Fibroblast of lung (primary cell): ENCODE results near the gene TDRD9. TPM values are rescaled to one million over a fixed set of nuclear protein-coding genes. Genes with fewer than 3 reads are reported as not detected.

Source experiments
- DNase-seq, 2 donors: peaks; one replicate each; pipeline versions ENCODE4 v3.0.0 to v3.0.0-alpha.2; 2010; ENCODE audit warnings: low read depth in 2 of 2
- H2AFZ ChIP-seq: 2 replicates; pipeline ENCODE4 v1.5.1; 2012; ENCODE audit warnings: low read length, control low read depth, inconsistent platforms
- H3K27ac ChIP-seq: 2 replicates; pipeline ENCODE4 v1.5.1; 2011; ENCODE audit warnings: low read length, control low read depth; ENCODE audit not compliant: insufficient read depth
- H3K27me3 ChIP-seq: 2 replicates; pipeline ENCODE4 v1.5.1; 2011; ENCODE audit warnings: mild to moderate bottlenecking, low read length; ENCODE audit not compliant: control insufficient read depth, insufficient read depth
- H3K36me3 ChIP-seq: 2 replicates; pipeline ENCODE4 v1.5.1; 2011; ENCODE audit warnings: low read length; ENCODE audit not compliant: control insufficient read depth, insufficient read depth
- H3K4me1 ChIP-seq: 2 replicates; pipeline ENCODE4 v1.5.1; 2011; ENCODE audit warnings: low read length; ENCODE audit not compliant: control insufficient read depth, insufficient read depth; ENCODE audit errors: extremely low read depth
- H3K4me2 ChIP-seq: 2 replicates; pipeline ENCODE4 v1.5.1; 2011; ENCODE audit warnings: low read length, control low read depth; ENCODE audit not compliant: insufficient read depth; ENCODE audit errors: extremely low read depth
- H3K4me3 ChIP-seq, 4 experiments: fragments of 200-600 bp in 1 of 4; sonication (generic) in 1 of 4; replicated peaks in 1 of 4; 2 replicates each; pipeline ENCODE4 v1.5.1; 2011 to 2016; ENCODE audit warnings: low read length in 4 of 4, low read depth in 3 of 4, mild to moderate bottlenecking in 3 of 4, control low read depth in 2 of 4, inconsistent platforms in 1 of 4, mixed read lengths in 1 of 4; ENCODE audit not compliant: insufficient read depth in 1 of 4; ENCODE audit errors: control extremely low read depth in 1 of 4
- H3K79me2 ChIP-seq: 2 replicates; pipeline ENCODE4 v1.5.1; 2012; ENCODE audit warnings: mild to moderate bottlenecking, low read length, inconsistent platforms; ENCODE audit not compliant: control insufficient read depth, insufficient read depth
- H3K9ac ChIP-seq: 2 replicates; pipeline ENCODE4 v1.5.1; 2011; ENCODE audit warnings: mild to moderate bottlenecking, low read length, control low read depth; ENCODE audit not compliant: insufficient read depth
- H3K9me3 ChIP-seq: 2 replicates; pipeline ENCODE4 v1.5.1; 2012; ENCODE audit warnings: low read depth, low read length; ENCODE audit not compliant: control insufficient read depth, insufficient read depth
- H4K20me1 ChIP-seq: 2 replicates; pipeline ENCODE4 v1.5.1; 2011; ENCODE audit warnings: low read length; ENCODE audit not compliant: control insufficient read depth, insufficient read depth; ENCODE audit errors: extremely low read depth
- EZH2 ChIP-seq: IDR thresholded peaks from 2 replicates; pipeline ENCODE4 v1.5.1; 2012; ENCODE audit warnings: low read length, control low read depth, mild to moderate bottlenecking; ENCODE audit errors: missing control alignments
- polyA plus RNA-seq, 2 donors: library from polyadenylated mRNA; depleted of rRNA in 1 of 2; stranded (reverse) in 1 of 2; unstranded in 1 of 2; fragments of >200 nt; gene quantifications; 2 replicates each; pipeline ENCODE4 v1.2.1, GENCODE V29; 2011 to 2012; ENCODE audit warnings: missing spikeins in 1 of 2
- total RNA-seq: library from RNA; depleted of rRNA; stranded (reverse); fragments of >200 nt; gene quantifications from 2 replicates; pipeline ENCODE4 v1.2.1, GENCODE V29; 2014
- TF ChIP-seq, protein P1 (sequence below), 2 donors: IDR thresholded peaks in 1 of 2; conservative IDR thresholded peaks in 1 of 2; 1 replicate in 1 of 2; 2 replicates in 1 of 2; pipeline ENCODE4 v1.5.1; 2011 to 2012; ENCODE audit warnings: low read length in 2 of 2, control low read depth in 1 of 2, inconsistent platforms in 1 of 2, low read depth in 1 of 2, mild to moderate bottlenecking in 1 of 2

The TDRD9 gene
- total and polyA plus RNA-seq, 2 donors (not counting 1 experiment from before 2014, with no cell fraction given): 0.28 to 0.50 TPM

DNA sequence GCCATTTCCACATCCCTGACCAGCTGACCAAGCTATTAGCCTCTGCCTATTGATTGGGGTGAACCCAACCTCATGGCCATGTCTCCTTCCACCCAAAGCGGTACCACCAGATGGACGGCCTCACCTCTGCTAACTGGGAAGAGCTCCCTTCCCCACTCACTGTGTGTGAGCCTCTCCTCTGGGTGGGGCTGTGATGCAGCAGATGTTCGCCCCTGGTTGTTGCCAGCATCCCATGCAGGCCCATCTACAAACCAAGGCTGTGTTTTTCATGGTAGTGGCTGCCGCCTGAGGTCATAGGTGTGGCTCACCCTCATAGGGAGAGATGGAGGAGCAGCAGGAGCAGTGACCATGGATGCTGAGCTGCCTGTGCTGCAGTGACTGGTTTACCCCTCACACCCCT is 61.7 kb downstream of the TDRD9 start:
- no peaks in the 10 kb centered on the region for H3K9me3 ChIP-seq
- no peak for TF ChIP-seq EZH2
- TF ChIP-seq, protein P1, sequence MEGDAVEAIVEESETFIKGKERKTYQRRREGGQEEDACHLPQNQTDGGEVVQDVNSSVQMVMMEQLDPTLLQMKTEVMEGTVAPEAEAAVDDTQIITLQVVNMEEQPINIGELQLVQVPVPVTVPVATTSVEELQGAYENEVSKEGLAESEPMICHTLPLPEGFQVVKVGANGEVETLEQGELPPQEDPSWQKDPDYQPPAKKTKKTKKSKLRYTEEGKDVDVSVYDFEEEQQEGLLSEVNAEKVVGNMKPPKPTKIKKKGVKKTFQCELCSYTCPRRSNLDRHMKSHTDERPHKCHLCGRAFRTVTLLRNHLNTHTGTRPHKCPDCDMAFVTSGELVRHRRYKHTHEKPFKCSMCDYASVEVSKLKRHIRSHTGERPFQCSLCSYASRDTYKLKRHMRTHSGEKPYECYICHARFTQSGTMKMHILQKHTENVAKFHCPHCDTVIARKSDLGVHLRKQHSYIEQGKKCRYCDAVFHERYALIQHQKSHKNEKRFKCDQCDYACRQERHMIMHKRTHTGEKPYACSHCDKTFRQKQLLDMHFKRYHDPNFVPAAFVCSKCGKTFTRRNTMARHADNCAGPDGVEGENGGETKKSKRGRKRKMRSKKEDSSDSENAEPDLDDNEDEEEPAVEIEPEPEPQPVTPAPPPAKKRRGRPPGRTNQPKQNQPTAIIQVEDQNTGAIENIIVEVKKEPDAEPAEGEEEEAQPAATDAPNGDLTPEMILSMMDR (conservative IDR thresholded peaks at IDR 0.05 in 1 of 2, IDR thresholded peaks at IDR 0.05 in 1 of 2; ENCODE audit: low read depth in 1 of 2, low read length in 2 of 2): no peak

DNA sequence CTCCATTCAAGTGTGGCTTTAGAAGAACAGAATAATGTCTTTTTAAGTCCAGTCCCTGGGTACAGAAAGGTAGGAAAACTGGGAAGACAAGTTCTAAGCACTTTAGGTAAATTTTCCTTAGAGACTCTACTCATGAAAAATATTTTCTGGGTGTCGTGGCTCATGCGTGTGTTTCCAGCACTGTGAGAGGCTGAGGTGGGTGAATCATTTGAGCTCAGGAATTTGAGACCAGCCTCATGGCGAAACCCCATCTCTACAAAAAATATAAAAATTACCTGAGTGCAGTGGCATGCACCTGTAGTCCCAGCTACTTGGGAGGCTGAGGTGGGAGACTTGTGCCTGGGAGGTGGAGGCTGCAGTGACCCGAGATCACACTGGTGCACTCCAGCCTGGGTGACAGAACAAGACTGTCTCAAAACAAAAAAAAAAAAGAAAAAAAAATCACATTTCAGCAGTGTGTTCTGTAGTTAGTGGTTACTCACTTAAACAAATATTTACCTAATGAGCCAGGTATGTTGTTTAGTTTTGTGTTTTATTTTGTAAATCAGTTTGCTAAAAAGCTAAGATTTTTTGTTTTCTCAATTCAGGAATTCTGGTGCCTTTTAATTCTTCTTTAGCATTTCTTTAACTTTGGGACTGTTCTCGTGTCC is 66.4 kb downstream of the TDRD9 start:
- Histone ChIP-seq H3K4me2 (no peak overlapping the region), H4K20me1 (no peaks in the 10 kb centered on the region), H3K9me3 (no peaks in the 10 kb centered on the region), H3K36me3 (no peaks in the 10 kb centered on the region), H3K27ac (no peak overlapping the region), H3K79me2 (no peaks in the 10 kb centered on the region), H3K27me3 (peaks cover 3% of the 10 kb centered on the region), H2AFZ (no peak overlapping the region), H3K9ac (no peak overlapping the region), H3K4me1 (no peaks in the 10 kb centered on the region), H3K4me3 (no peak overlapping the region)
- TF ChIP-seq, protein P1 (conservative IDR thresholded peaks at IDR 0.05 in 1 of 2, IDR thresholded peaks at IDR 0.05 in 1 of 2; ENCODE audit: low read depth in 1 of 2, low read length in 2 of 2): no peak
- TF ChIP-seq EZH2: no peak
- peak in 1 of 2 donors; percentile 10 for DNase-seq

More for the DNA sequence above, 61.7 kb downstream of the TDRD9 start:
- H3K79me2 ChIP-seq: no peaks in the 10 kb centered on the region
- no peaks in the 10 kb centered on the region for H3K4me1 ChIP-seq
- peaks cover 3% of the 10 kb centered on the region for H3K27me3 ChIP-seq
- H3K27ac ChIP-seq: no peak overlapping the region
- DNase-seq: no peak
- no peaks in the 10 kb centered on the region for H3K36me3 ChIP-seq
- H3K9ac ChIP-seq: no peak overlapping the region
- no peak overlapping the region for H2AFZ ChIP-seq
- no peak overlapping the region for H3K4me2 ChIP-seq
- H3K4me3 ChIP-seq: no peak overlapping the region
- no peaks in the 10 kb centered on the region for H4K20me1 ChIP-seq

DNA sequence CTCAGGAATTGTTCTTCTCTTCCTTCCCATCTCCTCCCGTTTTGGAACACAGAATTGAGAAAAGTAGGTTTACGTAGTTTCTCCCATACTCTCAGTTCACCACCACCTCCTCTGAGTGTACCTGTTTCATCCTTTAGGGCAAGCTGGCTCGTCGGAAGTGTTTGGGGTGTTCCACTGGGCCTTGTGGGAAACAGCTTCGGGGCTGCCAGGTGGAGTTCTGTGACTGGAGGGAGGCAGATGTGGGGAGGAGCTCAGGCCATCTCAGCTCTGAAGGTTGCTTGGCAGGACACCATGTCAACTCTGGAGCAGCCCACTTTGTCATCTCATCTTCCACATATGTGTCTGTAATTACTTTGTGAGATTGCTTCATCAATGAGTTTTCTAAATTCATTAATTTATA is 67.6 kb downstream of the TDRD9 start:
- H2AFZ ChIP-seq: no peak overlapping the region
- DNase-seq: no peak
- H3K79me2 ChIP-seq: no peaks in the 10 kb centered on the region
- no peaks in the 10 kb centered on the region for H3K4me1 ChIP-seq
- H3K4me3 ChIP-seq: no peak overlapping the region
- no peaks in the 10 kb centered on the region for H4K20me1 ChIP-seq
- H3K27ac ChIP-seq: no peak overlapping the region
- H3K36me3 ChIP-seq: no peaks in the 10 kb centered on the region
- peaks cover 3% of the 10 kb centered on the region for H3K27me3 ChIP-seq
- no peaks in the 10 kb centered on the region for H3K9me3 ChIP-seq
- no peak overlapping the region for H3K9ac ChIP-seq
- no peak overlapping the region for H3K4me2 ChIP-seq
- TF ChIP-seq, protein P1 (conservative IDR thresholded peaks at IDR 0.05 in 1 of 2, IDR thresholded peaks at IDR 0.05 in 1 of 2; ENCODE audit: low read depth in 1 of 2, low read length in 2 of 2): no peak
- TF ChIP-seq EZH2: no peak
